NCI-H510A treated with DMSO at 0.1 percent for 48 hours (cell line): ENCODE measurements around the gene XYLT2.
"Not testable (repeated sequence)": the region's sequence is repeated elsewhere in the genome, so short reads cannot be mapped to it uniquely, and the experiment has no call there.

Experiments
- DNase-seq: peaks from one replicate; lab custom pipeline; 2025; lab: John Stamatoyannopoulos, UW

XYLT2 gene

DNA sequence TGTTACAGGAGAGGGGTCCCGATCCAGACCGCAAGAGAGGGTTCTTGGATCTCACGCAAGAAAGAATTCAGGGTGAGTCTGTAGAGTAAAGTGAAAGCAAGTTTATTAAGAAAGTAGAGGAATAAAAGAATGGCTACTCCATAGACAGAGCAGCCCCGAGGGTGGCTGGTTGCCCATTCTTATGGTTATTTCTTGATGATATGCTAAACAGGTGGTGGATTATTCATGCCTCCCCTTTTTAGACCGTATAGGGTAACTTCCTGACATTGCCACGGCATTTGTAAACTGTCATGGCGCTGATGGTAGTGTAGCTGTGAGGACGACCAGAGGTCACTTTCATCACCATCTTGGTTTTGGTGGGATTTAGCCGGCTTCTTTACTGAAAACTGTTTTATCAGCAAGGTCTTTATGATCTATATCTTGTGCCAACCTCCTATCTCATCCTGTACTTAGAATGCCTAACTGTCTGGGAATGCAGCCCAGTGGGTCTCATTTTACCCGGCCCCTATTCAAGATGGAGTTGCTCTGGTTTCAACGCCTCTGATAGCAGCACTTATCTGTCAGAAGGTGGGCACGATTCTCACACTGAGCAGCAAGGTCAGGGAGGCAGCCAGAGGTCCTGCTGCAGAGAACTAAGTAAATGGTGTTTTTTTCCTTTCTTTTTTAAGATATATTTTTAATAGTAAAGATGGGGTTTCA lies 26.5 kb upstream of the XYLT2 start:
- DNase-seq: no peak

DNA sequence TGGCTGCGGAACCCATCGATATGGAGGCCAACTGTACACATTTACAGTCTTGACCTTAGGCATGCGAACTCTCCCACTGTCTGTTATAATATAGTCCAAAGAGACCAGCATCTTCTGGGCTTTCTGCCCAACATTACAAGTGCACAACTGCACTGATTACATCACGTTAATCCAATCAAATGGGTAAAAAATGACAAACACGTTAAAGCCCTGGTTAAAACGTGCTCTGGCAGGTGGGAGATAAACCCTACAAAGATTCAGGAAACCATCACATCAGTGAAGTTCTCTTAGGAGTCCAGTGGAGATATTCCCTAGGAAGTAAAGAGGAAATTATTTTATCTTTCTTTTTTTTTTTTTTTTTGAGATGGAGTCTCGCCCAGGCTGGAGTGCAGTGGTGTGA lies 23.7 kb upstream of the XYLT2 start:
- DNase-seq: no peak

DNA sequence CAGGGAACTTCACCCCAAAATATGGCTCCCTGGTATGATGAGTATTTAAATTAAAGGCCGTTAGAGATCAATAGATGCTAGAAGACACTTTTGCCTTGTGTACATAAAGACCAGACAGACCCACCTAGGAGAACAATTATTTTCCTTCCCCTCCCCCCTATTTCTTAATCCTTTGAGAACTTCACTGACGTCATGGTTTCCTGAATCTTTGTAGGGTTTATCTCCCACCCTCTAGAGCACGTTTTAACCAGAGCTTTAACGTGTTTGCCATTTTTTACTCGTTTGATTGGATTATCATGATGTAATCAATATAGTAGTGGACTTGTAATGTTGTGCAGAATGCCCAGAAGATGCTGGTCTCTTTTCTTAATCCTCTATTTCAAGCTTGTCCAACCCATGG lies 22.9 kb upstream of the XYLT2 start:
- DNase-seq: no peak

- DNase-seq: no peak
These were observed 20.0 kb upstream of the XYLT2 start for GRCh38 chr17:50325906-50326305.

DNA sequence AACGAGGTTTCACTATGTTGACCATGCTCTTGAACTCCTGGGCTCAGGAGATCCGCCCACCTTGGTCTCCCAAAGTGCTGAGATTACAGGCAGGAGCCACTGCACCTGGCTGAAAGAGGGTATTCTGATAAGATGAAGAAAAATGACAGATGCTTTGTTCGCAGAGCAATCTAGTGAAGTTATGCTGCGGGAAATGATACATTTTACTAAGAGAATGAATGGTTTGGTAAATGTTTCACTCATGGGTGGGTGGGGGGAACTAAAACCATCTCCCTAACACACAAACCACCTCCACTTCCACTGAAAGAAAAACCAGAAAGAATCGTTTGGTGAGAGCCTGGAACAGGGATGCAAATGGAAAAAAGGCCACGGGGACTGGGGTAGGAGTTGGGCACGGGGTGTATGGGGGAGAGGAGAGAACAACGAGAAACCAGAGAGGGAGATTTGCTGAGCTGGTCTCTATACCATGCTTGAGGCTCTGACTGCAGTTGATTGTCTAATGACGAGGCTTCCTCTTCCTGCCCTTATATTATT lies 19.0 kb upstream of the XYLT2 start:
- DNase-seq: no peak

- DNase-seq: no peak
These were observed 17.3 kb upstream of the XYLT2 start for GRCh38 chr17:50328363-50329325.

DNA sequence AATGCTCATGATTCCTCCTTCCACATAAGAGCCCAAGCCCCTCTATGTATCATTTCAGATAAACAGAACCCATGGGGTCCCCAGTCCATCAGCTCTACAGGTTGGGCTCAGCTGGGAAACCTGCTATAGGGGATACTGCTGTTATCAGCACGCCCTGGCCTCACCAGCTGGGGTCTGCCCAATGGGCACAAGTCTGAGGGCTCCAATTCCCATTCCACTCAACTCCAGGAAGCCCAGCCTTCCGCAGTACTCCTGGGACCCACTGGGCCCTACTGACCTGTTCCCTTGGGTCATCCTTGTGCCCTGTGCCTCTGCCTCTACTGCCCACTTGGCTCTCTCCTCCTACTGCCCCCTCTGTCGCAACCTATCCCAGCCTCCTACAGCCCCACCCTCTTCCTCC lies 16.2 kb upstream of the XYLT2 start:
- DNase-seq: no peak

GRCh38 chr17:50330151-50330775 lies 15.7 kb upstream of the XYLT2 start:
- no peak for DNase-seq

GRCh38 chr17:50331085-50331791 lies 14.7 kb upstream of the XYLT2 start:
- DNase-seq: no peak

DNA sequence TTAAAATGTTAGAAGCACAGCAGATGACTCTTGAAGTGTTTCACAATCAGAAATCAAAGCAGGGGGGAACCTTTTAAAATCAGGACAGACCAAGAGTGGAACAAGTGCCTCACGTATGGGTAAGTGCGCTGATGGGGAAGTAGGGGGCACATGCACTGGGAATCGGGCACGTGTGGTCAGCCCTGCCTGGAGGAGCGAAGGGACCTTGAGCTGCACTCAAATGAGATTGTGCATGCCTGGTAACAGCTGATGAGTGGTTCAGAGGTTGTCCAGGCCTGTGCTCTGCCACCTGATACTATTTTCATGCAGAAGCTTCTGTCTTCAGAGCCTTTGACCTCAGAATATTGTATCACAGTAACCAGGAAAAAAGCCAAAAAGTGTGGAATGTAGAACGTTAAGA lies 13.7 kb upstream of the XYLT2 start:
- DNase-seq: no peak

DNA sequence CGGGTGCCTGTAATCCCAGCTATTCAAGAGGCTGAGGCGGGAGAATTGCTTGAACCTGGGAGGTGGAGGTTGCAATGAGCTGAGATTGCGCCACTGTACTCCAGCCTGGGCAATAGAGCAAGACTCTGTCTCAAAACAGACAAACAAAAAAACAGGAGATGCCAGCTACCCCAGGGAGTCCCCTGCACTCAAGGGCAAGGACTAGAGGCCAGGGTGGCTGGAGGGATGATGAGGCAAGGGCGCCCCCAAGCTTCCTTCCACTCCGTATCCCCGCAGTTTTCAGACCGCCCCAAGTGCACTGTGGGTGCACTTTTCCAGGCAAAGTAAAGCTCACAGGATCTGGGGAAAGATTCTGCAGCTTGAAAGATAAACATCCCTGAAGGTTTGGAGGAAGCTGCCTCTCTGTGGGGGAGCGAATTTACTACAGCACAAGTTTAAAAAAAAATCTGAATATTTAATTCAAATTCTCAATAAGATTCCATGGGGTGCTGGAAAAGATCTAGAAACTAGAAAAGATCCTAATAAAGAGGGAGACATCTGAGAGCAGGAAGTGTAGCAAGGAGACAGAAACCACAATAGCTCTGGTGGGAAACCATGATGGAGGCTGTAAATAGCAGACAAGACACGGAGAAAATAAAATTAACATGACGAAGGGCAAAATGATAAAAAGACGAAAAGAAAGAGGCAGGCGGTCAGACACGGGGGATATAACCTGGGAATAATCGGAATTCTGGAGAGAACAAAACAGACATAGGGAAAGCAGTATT lies 12.5 kb upstream of the XYLT2 start:
- DNase-seq: not testable (repeated sequence)

GRCh38 chr17:50337956-50338355 lies 8.0 kb upstream of the XYLT2 start:
- DNase-seq: no peak

DNA sequence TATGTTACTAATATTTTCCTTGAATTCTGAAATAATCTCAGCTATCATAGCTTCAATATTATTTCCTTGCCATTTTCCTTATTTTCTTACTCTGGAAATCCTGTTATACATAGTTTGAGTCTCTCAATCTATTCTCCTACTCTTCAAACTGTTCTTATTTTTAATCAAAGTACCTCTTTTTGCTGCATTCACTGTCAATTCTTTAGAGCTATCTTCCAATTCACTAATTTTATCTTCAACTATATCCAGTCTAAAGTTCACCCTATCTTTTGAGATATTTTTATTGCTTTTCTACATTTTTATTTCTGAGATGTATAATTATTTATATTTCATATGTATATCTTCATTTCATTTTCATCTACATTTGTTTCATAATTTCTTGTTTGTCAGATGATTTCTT lies 7.3 kb upstream of the XYLT2 start:
- DNase-seq: no peak

DNA sequence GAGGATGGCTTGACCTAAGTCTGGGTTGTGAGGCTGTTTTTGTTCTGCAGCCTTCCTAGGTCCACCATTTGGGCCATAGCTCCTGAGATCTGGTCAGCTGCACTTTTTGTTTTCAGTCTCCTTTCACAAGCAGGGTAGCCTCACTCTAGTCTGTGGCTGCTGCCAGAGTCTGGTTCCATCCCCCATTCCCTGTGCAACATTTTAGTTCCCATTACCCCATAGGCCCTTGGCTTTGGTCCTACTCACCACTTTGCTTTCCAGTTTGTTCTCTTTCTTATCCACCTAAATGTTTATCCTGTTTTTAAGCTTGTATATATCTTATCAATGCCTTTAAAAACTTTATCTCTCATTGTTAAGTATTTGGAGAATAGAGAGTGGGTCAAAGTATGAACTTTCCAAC lies 6.5 kb upstream of the XYLT2 start:
- DNase-seq: no peak

GRCh38 chr17:50344731-50345365 lies 1.1 kb upstream of the XYLT2 start:
- DNase-seq: peak; percentile 74

DNA sequence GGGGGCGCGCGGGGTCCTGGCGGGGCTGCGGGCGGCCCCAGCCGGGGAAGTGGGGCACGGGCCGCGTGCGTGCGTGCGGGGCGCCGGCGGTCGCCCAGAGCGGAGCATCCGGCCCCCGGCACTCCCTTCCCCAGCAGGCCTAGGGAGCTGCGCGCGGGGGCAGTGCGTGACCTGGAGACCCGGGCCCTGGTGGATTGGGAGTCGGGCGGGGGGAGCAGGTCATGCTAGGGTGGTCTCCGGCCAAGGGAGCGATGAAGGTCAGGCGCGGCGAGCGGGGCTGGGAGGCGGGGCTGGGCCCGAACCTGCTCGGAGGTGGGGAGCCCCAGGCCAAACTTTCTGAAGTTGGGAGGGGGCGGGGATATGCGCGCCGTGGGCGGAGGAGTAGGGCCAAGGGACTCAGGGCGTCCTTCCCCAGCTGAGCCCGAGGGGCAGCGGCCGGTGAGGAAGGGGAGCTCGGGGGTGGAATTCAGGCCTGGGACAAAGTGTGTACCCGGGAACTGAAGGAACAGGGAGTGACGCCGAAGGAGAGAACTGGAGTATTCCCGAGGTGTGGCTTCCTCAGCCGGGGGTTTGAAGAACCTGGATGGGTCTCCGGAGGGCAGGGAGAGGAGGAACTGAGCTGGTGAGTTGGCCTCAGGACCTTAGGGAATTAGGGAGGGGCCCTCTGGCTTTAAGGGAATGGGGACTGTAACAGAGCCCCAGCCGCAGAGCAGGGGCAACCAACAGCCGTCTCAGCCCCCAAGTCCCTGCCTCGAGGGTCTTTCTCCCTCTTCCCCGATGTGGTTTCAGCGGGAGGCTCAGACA lies 589 bp downstream of the XYLT2 start:
- DNase-seq: no peak

- DNase-seq: no peak
These were observed 1.4 kb downstream of the XYLT2 start for GRCh38 chr17:50347117-50347893.

DNA sequence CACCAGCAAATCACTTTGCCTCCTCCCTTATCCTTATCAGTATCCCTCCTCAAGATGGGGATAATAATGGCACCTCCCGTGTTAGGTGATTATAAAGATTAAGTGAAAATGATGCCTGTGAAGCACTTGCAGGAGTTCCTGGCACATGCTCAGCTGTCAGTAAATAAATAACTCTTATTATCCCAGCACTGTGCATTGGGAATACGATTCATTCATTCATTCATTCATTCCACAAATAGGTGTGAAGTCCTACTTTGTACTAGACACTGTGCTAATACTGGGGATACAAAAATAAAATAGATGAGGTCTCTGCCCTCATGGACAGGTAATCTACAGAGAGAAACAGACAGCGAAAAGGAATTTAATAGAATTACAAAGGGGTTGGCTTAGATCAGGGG lies 2.0 kb downstream of the XYLT2 start:
- no peak for DNase-seq
